GM12872 (cell line): ENCODE data around the gene KLK6.

Experiments used
- CTCF ChIP-seq: IDR thresholded peaks from 3 replicates; pipeline ENCODE4 v1.5.1; 2011; ENCODE audit warnings: low read depth, mild to moderate bottlenecking, low read length, moderate library complexity; ENCODE audit not compliant: insufficient read depth

Gene KLK6

GRCh38 chr19:50992666-50993035, 23.3 kb upstream of the KLK6 start:
- TF ChIP-seq CTCF: no peak

GRCh38 chr19:50983625-50984292, 14.4 kb upstream of the KLK6 start, which contains the start of gene KLK7:
KLK7 (minus strand) TSS chr19:50983917; CDS start chr19:50982399, 1,518 bp downstream.
- TF ChIP-seq CTCF: no peak

GRCh38 chr19:50982186-50982585, 12.8 kb upstream of the KLK6 start:
- TF ChIP-seq CTCF: no peak

- TF ChIP-seq CTCF: no peak
Measured at GRCh38 chr19:50981587-50982146, 12.3 kb upstream of the KLK6 start.

GRCh38 chr19:50980208-50980607, 10.8 kb upstream of the KLK6 start:
- TF ChIP-seq CTCF: no peak

- TF ChIP-seq CTCF: no peak
Measured at GRCh38 chr19:50979758-50980157, 10.4 kb upstream of the KLK6 start.

GRCh38 chr19:50978772-50979390, 9.5 kb upstream of the KLK6 start:
- no peak for TF ChIP-seq CTCF
